ENCODE measurements around the gene AMPD2.

DNA sequence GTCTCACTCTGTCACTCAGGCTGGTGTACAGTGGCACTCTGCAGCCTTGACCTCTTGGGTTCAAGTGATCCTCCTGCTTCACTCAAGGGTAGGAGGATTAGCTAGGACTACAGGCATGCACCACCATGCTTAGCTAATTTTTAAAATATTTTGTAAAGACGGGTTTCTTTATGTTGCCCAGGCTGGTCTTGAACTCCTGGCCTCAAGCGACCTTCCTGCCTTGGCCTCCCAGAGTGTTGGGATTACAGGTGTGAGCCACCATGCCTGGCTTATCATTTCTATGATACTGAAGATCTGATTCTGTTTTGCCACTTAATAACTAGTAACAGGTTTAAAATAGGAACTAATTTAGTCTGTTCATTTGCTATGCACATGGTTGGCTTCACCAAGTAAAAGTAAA is 37.6 kb upstream of the AMPD2 start:
- TF ChIP-seq, protein P1, sequence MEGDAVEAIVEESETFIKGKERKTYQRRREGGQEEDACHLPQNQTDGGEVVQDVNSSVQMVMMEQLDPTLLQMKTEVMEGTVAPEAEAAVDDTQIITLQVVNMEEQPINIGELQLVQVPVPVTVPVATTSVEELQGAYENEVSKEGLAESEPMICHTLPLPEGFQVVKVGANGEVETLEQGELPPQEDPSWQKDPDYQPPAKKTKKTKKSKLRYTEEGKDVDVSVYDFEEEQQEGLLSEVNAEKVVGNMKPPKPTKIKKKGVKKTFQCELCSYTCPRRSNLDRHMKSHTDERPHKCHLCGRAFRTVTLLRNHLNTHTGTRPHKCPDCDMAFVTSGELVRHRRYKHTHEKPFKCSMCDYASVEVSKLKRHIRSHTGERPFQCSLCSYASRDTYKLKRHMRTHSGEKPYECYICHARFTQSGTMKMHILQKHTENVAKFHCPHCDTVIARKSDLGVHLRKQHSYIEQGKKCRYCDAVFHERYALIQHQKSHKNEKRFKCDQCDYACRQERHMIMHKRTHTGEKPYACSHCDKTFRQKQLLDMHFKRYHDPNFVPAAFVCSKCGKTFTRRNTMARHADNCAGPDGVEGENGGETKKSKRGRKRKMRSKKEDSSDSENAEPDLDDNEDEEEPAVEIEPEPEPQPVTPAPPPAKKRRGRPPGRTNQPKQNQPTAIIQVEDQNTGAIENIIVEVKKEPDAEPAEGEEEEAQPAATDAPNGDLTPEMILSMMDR (IDR thresholded peaks at IDR 0.05; ENCODE audit: low read depth, low read length), result no peak
- TF ChIP-seq POLR2A (IDR thresholded peaks at IDR 0.05; ENCODE audit: extremely low read depth, insufficient read length), result no peak

Data from NB4 (cell line).